GM18868 (cell line): ENCODE measurements around the gene LAMA5.

Source experiments
- ATAC-seq: cut with Tn5 transposase; IDR thresholded peaks from one replicate; pipeline ENCODE4 v1.9.1; 2021; ENCODE audit warnings: mild to moderate bottlenecking, moderate library complexity; ENCODE audit not compliant: unreplicated experiment

LAMA5 gene

DNA sequence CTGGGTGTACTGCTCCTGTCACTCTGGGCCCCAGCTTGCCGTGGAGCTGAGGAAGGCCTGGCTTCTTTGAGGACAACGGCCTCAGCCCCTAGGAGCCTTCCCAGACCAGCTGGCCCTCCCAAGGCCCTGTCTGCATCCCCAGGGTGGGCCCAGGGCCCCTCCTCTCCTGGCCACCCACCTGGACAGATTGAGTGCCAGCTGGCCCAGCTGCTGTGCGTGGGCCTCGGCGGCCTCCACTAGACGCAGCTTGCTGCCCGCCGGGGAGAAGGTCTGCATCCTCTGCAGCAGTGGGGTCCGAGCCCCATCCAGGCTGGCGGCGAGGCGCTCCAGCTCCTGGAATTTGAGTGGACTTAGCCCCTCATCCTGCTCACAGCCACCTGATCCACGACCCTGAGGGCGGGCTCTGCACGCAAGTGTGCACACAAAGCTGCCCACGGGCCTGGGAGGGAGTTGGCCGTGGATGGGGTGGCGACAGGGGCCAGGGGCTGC, 49.9 kb downstream of the LAMA5 start:
- ATAC-seq, result no peak

DNA sequence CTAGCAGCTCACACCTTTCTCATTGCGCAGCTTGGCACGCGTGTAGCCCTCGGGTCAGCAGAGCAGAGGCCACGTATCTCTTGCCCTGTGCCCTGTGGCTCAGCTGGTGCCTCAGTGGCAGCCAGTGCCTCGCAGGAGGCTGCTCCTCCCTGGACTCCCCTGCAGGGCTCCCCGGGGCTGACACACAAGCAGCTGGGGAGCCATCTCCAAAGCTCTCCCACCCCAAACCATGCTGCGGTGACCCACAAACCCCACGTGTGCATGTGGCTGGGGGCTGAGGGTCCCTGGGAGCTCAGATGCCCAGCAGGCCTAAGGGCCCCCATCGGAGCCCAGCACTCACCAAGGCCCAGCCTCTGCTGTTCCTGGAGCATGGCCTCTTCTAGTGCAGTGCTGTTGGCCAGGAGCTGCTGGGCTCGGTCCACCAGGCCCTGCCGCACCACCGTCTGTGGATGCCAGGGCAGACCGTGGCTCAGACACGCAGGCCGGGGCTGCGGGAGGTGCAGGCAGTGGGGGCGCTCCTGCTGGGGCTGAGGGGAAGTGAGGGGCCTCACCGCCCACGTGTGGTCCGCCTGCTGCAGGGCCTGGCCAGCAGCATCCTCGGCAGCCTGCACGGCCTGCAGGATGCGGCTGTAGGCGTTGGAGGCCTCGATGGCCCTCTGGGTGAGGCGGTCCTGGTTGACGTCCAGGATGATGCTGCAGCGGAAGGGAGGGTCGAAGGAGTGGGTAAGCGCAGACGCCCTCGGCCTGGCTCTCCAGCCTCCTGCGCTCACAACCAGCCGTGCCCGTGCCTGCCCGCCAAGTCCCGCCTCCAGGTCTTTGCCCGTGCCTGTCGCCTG, 50.6 kb downstream of the LAMA5 start:
- no peak for ATAC-seq

DNA sequence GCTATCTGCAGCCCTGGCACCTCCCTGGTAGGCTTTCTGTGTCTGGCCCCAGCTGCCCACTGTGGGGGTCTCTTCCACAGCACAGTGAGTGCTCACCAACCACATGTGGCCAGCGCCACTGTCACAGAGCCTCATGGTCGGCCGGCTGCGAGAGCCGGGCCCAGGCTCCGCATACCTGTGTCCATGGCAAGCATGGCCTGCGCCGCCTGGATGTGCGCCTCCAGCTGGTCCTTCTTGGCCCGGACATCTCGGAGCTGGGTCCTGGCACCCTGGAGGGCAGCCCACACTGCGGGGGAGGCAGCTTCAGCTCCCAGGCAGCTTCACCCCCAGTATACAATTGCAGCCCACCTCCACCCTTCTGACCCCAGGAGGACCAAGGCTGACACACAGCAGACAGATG, 51.3 kb downstream of the LAMA5 start:
- no peak for ATAC-seq

DNA sequence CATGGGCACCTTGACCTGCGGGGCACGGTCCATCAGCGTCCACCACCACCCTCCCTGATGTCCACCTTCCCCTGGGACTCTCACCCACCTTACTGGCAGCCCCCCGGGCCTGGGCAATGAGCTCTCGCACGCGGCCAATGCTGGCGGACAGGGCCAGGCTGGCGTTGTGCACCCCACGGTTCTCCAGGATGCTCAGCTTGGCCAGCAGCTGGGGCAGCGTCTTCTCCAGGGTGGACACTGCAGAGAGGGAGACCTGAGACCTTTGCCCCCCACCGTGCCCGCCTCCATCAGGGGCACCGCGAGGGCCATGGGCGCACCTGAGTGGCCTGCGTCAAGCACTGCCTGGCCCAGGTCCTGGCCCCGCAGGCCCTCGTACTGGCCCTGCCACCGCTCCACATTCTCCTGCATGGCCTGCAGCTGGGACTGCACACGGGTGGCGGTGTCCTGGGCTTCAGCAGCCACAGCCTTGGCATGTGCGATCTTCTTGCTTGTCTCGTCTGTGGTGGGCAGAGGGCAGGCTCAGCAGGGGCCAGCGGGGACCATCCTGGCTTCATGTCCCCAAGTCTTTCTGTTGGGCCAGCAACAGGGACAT, 52.3 kb downstream of the LAMA5 start:
- no peak for ATAC-seq

DNA sequence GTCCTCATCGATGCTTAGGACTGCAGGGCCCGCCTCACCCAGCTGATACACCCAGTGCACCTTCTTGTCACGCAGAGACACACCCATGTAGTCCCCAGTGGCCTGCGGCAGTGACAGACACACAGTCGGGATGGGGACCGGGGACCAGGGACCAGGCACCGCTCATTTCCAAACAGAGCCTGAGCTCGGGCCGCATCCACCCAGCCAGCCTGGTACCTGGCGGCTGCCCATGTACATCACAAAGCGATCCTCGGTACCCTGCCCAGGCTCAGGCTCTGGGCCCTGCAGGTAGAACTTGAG, 52.8 kb downstream of the LAMA5 start:
- no peak for ATAC-seq

DNA sequence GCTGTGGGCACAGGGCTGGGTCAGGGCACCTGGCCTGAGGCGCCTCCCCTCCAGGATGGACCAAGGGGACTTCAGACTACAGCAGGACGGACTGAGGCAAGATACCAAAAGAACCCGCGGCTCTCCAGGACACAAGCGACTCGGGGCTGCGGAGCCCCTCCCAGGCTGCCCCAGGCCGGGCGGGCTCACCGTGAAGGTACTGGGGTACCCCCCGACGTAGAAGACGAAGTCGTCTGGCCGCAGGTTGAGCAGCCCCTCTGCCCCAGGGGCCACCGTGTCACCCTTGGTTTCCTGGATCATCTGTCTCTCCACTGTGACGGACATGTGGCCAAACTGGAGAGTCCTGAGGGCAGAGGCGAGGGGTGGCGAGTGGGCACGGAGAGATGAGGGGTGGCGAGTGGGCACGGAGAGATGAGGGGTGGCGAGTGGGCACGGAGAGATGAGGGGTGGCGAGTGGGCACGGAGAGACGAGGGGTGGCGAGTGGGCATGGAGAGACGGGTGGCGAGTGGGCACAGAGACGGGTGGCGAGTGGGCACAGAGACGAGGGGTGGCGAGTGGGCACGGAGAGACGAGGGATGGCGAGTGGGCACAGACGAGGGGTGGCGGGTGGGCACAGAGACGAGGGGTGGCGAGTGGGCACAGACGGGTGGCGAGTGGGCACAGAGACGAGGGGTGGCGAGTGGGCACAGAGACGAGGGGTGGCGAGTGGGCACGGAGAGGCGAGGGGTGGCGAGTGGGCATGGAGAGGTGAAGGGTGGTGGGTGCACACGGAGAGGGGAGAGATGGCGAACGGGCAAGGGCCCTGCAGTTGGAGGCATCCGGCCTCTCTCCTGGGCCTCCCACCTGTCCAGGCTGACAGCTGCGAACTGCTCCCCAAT, 53.4 kb downstream of the LAMA5 start:
- ATAC-seq, result no peak

DNA sequence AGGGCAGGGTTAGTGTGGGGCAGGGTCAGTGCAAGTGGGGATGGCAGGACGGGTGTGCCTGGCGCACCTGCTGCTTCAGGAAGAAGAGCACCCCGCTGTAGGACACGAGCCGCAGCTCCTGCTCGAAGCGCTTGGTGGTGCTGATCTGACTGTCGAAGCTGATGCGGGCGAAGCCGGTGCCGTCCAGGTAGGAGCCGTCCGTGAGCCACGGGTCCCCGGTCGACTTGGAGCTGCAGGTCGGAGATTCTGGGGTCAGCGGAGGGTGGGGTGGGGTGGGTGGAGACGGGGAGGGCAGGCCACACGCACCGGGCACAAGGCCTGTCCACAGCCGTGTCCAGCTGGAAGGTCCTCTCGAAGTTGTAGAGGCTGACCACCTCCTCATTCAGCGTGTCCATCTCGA, 54.1 kb downstream of the LAMA5 start:
- no peak for ATAC-seq

DNA sequence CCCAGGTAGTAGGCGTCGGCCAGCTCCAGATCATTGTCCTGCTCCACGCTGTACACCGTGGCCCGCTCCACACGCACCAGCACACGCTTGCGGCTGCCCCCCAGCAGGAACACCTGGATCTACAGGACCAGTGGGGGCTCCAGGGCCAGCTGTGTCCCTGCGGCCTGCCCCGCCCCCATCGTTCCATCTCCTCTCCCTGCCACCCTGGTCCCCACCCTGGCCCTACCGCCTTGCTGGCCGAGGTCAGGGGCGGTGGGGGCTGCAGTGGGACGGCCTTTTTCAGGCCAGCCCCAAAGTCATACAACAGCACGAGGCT, 54.5 kb downstream of the LAMA5 start:
- ATAC-seq, result no peak

DNA sequence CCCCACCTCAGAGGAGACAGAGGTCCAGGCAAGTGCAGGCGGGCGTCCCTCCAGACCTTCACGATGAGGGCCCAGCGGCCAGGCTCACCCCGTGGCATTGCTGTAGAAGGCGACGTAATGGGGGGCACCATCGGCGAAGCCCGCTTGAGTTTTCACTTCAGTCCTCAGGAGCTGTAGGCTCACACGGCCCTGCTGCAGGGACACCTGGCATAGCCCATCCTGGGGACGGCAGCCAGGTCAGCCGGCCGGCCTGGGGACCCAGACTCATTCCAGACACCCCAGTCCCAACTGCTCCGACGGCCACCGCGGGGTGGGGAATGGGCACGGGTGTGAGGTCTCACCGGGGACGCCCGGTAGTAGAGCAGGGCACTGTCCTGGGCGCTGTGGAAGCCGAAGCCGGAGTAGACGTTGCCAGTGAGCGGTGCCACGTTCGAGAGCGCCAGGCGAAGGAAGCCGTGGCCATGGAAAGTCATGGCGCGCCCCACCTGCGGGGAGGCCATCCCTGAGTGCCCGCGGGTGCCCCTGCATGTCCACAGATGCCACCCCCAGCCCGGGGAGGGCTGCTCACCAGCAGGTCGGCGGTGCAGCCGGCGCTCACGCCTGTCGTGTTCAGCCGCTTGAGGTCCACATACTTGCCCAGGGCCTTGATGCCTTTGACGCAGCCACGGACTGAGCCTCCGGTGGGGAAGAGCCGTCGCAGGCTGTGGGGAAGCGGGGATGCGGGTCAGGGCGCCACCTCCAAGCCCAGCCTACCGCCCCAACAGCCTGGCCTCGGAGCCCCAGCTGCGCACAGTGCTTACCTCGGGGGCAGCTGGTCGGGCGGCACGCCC, 55.1 kb downstream of the LAMA5 start:
- ATAC-seq, result no peak

DNA sequence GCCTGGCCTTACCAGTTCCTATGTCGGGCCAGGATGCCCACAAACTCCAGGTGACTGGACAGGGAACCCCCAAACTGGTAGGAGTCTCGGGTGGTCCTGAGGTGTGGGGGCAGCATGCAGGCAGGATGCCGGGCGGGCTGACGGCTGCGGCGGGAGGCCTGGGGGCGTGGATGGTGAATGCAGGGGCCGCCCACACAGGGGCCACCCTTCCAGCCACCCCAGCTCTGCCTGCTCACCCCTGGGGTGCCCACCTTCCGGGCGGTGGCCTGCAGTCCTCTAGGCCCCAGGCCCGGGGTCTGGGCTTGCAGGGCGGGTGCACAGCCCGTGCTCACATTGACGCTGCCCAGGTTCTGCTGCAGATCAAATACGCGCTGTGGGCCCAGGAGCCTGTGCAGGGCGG, 56.0 kb downstream of the LAMA5 start:
- no peak for ATAC-seq

DNA sequence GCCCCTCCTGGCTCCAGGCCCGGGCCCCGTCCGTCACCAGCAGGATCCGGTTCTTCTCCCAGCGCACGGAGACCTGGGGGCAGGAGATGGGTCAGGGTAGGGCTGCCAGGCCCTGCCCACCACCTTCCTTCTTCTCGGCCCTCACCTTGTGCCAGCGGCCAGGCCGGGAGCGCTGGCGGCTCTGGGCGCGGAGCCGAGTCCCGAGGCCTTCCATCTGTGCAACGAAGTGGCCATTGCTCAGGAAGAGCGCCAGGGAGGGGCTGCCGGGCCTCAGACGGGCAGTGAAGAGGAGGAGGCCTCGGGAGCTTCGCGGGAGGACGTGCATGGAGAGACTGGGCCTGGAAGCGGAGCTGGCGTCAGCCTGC, 56.4 kb downstream of the LAMA5 start:
- no peak for ATAC-seq

DNA sequence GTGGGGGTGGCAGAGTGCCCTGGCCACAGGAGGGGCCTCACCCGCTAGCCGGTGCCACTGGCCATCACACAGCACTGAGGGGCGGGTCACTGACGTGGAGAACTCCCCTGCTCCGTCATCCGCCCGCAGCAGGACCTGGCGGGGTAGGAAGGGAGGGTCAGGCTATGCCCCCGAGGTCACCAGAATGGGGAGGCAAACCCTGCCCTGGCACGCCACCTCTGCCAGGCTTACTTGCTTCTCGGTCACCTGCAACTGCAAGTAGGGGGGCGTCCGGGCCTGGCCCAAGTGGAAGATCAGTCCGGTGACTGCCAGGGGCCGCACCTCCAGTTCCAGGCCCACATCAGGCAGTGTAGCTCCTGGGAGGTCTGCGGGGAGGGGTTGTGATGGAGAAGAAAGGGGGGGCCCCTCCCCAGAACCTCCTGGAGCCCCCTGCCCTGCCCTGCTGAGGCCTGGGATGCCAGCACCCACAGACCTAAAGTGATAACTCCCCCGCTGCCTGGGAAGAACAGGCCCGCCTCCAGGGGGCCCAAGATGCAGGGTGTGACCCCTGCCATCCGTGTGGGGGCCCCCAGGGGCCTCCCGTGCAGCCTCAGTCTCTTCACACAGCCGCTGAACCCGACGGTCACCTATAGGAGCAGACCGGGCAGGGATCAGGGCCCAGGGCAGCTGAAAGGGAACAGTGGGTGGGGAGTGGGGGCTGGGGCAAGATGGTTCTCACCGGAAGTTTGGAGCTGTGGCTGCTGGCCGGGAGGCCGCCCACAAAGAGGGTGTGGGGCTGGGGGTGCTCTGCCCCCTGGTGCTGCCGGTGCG, 57.0 kb downstream of the LAMA5 start:
- ATAC-seq, result no peak

DNA sequence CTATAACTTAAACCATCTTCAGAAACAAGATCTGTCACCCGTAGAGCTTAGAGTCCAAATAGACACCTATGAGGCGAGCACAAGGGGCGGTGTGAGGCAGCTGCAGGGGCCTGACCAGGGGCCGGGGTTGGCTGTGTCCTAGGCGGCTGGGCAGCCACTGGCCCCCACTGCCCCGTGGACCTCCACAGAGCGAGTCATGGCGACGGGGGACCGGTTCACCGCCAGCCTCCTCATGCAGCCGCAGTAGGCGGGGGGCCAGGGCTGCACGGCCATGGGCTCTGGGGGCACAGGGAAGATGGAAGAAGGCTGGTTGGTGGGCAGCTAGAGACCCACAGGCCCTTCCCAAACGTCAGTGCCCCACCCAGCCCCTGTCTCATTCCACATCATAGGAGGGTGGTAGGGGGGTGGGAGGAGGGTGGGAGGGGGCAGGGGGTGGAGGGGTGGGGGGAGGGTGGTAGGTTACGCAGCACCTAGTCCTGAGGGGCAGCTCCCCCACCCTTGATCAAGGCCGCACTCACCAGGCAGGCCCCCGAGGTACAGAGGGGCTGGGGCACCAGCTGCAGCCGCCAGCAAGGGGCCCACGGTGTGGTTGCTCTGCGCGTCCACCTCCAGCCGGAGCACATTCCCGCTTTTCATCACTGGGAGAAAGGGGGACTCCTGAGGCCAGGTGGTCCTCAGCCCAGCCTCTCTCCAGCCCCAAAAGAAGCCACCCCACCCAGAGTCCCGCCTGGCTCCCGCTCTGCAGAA, 57.7 kb downstream of the LAMA5 start:
- ATAC-seq, result no peak

DNA sequence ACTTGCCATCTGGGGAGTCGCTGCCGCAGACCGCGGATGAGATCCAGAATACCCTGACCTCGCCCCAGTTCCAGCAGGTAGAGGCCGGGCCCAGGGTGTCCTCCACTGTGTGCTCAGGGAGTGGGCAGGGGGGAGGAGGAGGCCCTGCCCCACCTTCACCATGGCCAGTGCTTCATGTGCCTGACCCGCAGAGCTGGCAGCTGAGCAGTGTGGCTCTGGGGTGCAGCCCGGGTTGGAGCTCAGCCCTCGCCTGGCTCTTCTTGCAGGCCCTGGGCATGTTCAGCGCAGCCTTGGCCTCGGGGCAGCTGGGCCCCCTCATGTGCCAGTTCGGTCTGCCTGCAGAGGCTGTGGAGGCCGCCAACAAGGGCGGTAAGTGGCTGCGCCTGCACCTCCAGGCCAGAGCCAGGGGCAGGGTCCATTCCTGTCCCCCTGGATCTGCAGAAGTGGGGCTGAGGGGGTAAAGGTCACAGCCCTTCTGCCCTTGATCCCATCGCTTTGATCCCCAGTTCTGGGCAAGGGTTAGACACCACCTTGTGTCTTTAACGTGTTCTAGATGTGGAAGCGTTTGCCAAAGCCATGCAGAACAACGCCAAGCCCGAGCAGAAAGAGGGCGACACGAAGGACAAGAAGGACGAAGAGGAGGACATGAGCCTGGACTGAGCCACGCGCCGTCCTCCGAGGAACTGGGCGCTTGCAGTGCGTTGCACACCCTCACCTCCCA, 58.9 kb downstream of the LAMA5 start:
- no peak for ATAC-seq

DNA sequence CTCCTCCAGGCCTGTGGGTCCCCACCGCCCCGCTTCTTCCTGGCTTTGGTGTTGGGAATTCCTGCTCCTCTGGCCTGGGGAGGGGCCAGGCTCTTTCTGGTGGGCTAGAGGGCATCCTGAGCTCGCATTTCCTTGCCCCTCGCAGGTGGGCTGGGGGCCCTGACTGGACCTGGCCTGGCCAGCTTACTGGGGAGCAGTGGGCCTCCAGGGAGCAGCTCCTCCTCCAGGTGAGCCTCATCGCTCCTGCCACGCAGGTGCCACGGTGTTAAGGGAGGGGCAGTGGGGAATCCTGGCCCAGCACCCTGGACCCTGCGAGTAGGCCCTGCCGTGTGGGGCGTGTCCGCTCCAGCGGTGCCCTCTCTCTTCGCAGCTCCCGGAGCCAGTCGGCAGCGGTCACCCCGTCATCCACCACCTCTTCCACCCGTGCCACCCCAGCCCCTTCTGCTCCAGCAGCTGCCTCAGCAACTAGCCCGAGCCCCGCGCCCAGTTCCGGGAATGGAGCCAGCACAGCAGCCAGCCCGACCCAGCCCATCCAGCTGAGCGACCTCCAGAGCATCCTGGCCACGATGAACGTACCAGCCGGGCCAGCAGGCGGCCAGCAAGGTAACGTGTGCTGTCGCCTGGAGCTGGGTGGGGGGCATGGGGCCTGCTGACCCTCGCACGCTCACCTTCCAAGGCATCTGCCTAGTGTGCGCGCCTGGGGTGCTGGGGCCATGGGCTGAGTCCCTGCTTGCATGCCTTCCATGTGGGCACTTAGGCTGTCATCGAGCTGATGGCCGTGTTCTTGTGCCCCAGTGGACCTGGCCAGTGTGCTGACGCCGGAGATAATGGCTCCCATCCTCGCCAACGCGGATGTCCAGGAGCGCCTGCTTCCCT, 59.6 kb downstream of the LAMA5 start:
- ATAC-seq, result no peak

DNA sequence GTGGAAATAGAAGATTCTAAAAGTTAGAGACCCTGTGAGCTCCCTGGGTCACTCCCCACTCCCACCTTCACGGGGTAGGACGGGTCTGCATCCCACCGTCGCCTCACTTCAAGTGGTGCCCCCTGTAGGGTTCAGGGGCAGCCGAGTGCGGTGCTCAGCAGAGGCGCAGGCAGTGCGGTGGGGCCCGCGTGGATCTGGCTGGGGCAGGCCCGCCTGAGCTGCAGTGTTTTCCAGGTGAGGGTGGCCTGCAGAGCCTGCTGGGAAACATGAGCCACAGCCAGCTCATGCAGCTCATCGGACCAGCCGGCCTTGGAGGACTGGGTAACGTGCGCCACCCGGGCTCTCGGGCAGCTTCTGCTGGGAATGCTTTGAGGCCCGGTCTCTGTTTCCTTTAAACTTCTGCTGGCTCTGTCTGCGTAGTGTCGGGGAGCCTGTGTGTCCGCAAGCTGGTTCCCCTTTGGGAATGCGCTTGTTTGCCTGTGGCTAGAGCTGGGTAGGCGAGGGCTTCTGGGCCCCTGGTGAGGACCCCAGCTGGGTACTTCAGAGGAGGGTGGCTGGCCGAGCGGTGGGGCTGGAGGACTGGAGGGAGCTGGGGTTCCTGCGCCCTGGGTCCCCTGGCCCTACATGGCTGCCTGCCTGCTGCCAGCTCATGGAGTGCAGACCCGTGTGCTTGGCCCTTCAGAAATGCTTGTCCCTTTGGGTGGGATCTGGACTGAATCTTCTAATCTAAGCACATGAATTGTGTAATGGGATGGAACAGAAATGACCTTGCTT, 60.5 kb downstream of the LAMA5 start:
- no peak for ATAC-seq

DNA sequence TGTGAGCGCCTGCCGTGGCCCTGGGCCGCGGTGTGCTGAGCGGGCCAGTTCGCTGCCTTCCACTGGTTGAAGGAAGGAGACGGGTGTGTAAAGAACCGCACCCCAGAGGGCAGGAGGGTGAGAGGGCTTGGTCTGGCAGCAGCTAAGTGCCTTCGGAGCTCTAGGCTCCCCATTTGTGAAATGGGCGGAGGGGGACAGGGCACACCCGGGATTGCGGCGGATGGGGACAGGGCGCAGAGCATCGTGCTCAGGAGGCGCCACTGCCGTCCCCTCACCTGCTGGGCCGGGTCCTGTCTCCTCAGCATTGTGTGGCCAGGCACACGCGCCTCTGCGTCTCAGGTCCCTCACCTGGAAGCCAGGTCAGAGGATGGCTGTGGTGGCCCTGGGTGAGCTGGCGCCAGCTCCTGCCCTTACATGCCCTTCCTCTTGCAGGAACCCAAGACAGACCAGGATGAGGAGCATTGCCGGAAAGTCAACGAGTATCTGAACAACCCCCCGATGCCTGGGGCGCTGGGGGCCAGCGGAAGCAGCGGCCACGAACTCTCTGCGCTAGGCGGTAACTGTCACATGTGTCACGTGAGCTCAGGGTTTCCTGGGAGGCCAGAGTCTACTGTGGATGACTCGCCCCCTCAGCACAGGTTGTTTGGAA, 61.2 kb downstream of the LAMA5 start:
- ATAC-seq, result no peak
